WTC11 (cell line): ENCODE data around the gene UPF3A. TPM values are rescaled to one million over a fixed set of nuclear protein-coding genes. Genes with fewer than 3 reads are reported as not detected.

ENCODE experiments used
- ATAC-seq: fragments of 200-7000 bp; cut with Tn5 transposase; 2 replicates; pipeline ENCODE4 v1.10.0; 2021; ENCODE audit warnings: mild to moderate bottlenecking, moderate library complexity
- CTCF ChIA-PET: fragments of 300-600 bp; sonication (Branson Sonifier 250); formaldehyde crosslinking; loops from one replicate; lab custom pipeline; 2021; ENCODE audit warnings: antibody characterized with exemption; lab: Charles Lee
- POLR2A ChIA-PET: fragments of 350-600 bp; sonication (Branson Sonifier 250); formaldehyde crosslinking; loops from one replicate; lab custom pipeline; 2021; ENCODE audit warnings: antibody characterized with exemption; lab: Charles Lee
- DNase-seq: peaks from one replicate; pipeline ENCODE4 v3.0.0; 2021; ENCODE audit warnings: low spot score
- H3K27ac Mint-ChIP-seq: 2 replicates; pipeline ENCODE4 v1.8.0; 2021; ENCODE audit warnings: mixed read lengths
- H3K27me3 Mint-ChIP-seq: 2 replicates; pipeline ENCODE4 v1.8.0; 2021; ENCODE audit warnings: low read depth, mild to moderate bottlenecking, moderate library complexity, mixed read lengths
- H3K36me3 Mint-ChIP-seq: 2 replicates; pipeline ENCODE4 v1.8.0; 2021; ENCODE audit warnings: mixed read lengths
- H3K4me1 Mint-ChIP-seq: 2 replicates; pipeline ENCODE4 v1.8.0; 2022; ENCODE audit warnings: mixed read lengths
- H3K4me3 Mint-ChIP-seq: 2 replicates; pipeline ENCODE4 v1.8.0; 2021; ENCODE audit warnings: mild to moderate bottlenecking, moderate library complexity, mixed read lengths
- H3K9me3 Mint-ChIP-seq: 2 replicates; pipeline ENCODE4 v1.8.0; 2021; ENCODE audit warnings: mixed read lengths
- CREB1 ChIP-seq: sonication (generic); formaldehyde crosslinking; IDR thresholded peaks from 2 replicates; pipeline ENCODE4 v1.8.0; 2023; ENCODE audit warnings: mild to moderate bottlenecking, missing genetic modification reagents
- HMGA2 ChIP-seq: fragments of 250-450 bp; sonication (Bioruptor Pico); IDR thresholded peaks from 2 replicates; pipeline ENCODE4 v1.4.0; 2021; ENCODE audit warnings: mild to moderate bottlenecking, moderate library complexity
- JUN ChIP-seq: sonication (generic); formaldehyde crosslinking; IDR thresholded peaks from 2 replicates; pipeline ENCODE4 v1.8.0; 2023; ENCODE audit warnings: mild to moderate bottlenecking, missing genetic modification reagents
- NR2C2 ChIP-seq: sonication (generic); formaldehyde crosslinking; IDR thresholded peaks from 2 replicates; pipeline ENCODE4 v1.8.0; 2022; ENCODE audit warnings: mild to moderate bottlenecking, missing genetic modification reagents
- OVOL2 ChIP-seq: fragments of 250-450 bp; sonication (Bioruptor Pico); IDR thresholded peaks from 2 replicates; pipeline ENCODE4 v1.9.0; 2021; ENCODE audit warnings: mild to moderate bottlenecking, borderline replicate concordance
- TEAD1 ChIP-seq: sonication (generic); formaldehyde crosslinking; IDR thresholded peaks from 2 replicates; pipeline ENCODE4 v1.8.0; 2022; ENCODE audit warnings: mild to moderate bottlenecking, missing genetic modification reagents
- ZNF121 ChIP-seq: sonication (generic); formaldehyde crosslinking; IDR thresholded peaks from 2 replicates; pipeline ENCODE4 v1.8.0; 2023; ENCODE audit warnings: missing genetic modification reagents
- ZNF671 ChIP-seq: fragments of 250-450 bp; sonication (Bioruptor Pico); IDR thresholded peaks from 2 replicates; pipeline ENCODE4 v1.8.0; 2021; ENCODE audit warnings: mild to moderate bottlenecking
- total RNA-seq: library from RNA; stranded (reverse); gene quantifications from 3 replicates; pipeline ENCODE4 v1.2.3, GENCODE V29; 2021
- TF ChIP-seq, protein P1 (sequence below): sonication (generic); formaldehyde crosslinking; conservative IDR thresholded peaks from 2 replicates; pipeline ENCODE4 v1.8.1; 2023; ENCODE audit warnings: mild to moderate bottlenecking, low read depth, missing genetic modification reagents, moderate library complexity
- TF ChIP-seq, protein P2 (sequence below): sonication (generic); formaldehyde crosslinking; IDR thresholded peaks from 2 replicates; pipeline ENCODE4 v1.8.1; 2022; ENCODE audit warnings: low read depth, mild to moderate bottlenecking, moderate library complexity, missing genetic modification reagents, borderline replicate concordance
- TF ChIP-seq, protein P3 (sequence below): sonication (generic); formaldehyde crosslinking; IDR thresholded peaks from 2 replicates; pipeline ENCODE4 v1.8.1; 2023; ENCODE audit warnings: mild to moderate bottlenecking, missing genetic modification reagents, moderate library complexity
- TF ChIP-seq, protein P4 (sequence below): sonication (generic); formaldehyde crosslinking; IDR thresholded peaks from 2 replicates; pipeline ENCODE4 v1.8.0; 2023; ENCODE audit warnings: missing genetic modification reagents, mild to moderate bottlenecking, borderline replicate concordance
- TF ChIP-seq, protein P5 (sequence below): sonication (generic); formaldehyde crosslinking; IDR thresholded peaks from 2 replicates; pipeline ENCODE4 v1.8.1; 2022; ENCODE audit warnings: mild to moderate bottlenecking, missing genetic modification reagents, moderate library complexity, borderline replicate concordance

Gene UPF3A
- total RNA-seq, 1 experiment from 2014 or later: 71.9 TPM

DNA sequence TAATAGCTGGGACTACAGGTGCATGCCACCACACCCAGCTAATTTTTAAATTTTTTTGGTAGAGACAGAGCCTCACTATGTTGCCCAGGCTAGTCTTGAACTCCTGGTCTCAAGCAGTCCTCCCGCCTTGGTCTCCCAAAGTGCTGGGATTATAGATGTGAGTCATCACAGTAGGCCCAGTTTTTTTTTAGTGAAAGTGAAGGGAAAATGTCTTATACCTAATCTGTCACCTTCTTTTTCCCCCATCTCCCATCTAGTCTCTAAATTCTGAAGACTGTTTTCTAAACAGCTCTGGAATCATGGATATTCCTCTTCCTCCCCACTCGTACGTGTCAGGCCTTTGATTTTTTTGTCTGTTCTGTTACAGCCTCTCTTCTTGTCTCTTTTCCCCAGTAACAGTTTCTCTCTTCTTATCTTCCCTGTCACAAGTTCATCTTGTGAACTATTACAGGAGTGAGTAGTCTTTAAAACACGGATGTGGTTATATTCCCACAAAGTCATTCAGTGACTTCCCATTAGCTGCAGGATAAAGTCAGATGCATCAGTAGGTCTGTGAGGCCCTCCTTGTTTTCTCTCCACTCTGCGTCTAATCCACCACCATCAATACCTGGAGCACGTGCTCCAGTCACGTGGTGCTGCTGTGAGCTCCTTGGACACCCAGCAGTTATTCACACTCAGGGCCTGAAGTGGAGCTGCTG is 43.8 kb upstream of the UPF3A start (continued):
- TF ChIP-seq NR2C2 (CRISPR knock-in tag) (no peak), ZNF121 (CRISPR knock-in tag) (no peak), ZNF671 (no peak), OVOL2 (CRISPR knock-in tag) (no peak)
- TF ChIP-seq, protein P1, sequence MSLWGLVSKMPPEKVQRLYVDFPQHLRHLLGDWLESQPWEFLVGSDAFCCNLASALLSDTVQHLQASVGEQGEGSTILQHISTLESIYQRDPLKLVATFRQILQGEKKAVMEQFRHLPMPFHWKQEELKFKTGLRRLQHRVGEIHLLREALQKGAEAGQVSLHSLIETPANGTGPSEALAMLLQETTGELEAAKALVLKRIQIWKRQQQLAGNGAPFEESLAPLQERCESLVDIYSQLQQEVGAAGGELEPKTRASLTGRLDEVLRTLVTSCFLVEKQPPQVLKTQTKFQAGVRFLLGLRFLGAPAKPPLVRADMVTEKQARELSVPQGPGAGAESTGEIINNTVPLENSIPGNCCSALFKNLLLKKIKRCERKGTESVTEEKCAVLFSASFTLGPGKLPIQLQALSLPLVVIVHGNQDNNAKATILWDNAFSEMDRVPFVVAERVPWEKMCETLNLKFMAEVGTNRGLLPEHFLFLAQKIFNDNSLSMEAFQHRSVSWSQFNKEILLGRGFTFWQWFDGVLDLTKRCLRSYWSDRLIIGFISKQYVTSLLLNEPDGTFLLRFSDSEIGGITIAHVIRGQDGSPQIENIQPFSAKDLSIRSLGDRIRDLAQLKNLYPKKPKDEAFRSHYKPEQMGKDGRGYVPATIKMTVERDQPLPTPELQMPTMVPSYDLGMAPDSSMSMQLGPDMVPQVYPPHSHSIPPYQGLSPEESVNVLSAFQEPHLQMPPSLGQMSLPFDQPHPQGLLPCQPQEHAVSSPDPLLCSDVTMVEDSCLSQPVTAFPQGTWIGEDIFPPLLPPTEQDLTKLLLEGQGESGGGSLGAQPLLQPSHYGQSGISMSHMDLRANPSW (CRISPR knock-in tag): no peak
- TF ChIP-seq, all 79 proteins: peak for 0

DNA sequence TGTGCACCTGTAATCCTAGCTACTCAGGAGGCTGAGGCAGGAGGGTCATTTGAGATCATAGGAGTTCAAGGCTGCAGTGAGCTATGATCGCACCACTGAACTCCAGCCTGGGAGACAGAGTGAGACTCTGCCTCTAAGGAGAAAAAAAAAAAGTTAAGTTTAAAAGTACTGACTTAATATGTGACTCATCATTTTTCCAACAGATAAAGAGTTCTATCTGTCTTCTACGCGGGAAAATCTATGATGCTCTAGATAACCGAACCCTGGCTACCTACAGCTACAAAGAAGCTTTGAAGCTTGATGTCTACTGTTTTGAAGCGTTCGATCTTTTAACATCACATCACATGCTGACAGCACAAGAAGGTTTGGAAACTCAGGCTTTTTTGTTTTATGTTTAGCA is 39.5 kb upstream of the UPF3A start:
- no peak for DNase-seq
- H3K27me3 Mint-ChIP-seq: no peaks in the 10 kb centered on the region
- TF ChIP-seq, protein P2, sequence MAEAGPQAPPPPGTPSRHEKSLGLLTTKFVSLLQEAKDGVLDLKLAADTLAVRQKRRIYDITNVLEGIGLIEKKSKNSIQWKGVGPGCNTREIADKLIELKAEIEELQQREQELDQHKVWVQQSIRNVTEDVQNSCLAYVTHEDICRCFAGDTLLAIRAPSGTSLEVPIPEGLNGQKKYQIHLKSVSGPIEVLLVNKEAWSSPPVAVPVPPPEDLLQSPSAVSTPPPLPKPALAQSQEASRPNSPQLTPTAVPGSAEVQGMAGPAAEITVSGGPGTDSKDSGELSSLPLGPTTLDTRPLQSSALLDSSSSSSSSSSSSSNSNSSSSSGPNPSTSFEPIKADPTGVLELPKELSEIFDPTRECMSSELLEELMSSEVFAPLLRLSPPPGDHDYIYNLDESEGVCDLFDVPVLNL (CRISPR knock-in tag): no peak
- no peak for TF ChIP-seq TEAD1
- TF ChIP-seq, protein P1 (CRISPR knock-in tag): no peak
- TF ChIP-seq, protein P3, sequence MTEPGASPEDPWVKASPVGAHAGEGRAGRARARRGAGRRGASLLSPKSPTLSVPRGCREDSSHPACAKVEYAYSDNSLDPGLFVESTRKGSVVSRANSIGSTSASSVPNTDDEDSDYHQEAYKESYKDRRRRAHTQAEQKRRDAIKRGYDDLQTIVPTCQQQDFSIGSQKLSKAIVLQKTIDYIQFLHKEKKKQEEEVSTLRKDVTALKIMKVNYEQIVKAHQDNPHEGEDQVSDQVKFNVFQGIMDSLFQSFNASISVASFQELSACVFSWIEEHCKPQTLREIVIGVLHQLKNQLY: no peak
- TF ChIP-seq CREB1 (CRISPR knock-in tag): no peak
- TF ChIP-seq, protein P4, sequence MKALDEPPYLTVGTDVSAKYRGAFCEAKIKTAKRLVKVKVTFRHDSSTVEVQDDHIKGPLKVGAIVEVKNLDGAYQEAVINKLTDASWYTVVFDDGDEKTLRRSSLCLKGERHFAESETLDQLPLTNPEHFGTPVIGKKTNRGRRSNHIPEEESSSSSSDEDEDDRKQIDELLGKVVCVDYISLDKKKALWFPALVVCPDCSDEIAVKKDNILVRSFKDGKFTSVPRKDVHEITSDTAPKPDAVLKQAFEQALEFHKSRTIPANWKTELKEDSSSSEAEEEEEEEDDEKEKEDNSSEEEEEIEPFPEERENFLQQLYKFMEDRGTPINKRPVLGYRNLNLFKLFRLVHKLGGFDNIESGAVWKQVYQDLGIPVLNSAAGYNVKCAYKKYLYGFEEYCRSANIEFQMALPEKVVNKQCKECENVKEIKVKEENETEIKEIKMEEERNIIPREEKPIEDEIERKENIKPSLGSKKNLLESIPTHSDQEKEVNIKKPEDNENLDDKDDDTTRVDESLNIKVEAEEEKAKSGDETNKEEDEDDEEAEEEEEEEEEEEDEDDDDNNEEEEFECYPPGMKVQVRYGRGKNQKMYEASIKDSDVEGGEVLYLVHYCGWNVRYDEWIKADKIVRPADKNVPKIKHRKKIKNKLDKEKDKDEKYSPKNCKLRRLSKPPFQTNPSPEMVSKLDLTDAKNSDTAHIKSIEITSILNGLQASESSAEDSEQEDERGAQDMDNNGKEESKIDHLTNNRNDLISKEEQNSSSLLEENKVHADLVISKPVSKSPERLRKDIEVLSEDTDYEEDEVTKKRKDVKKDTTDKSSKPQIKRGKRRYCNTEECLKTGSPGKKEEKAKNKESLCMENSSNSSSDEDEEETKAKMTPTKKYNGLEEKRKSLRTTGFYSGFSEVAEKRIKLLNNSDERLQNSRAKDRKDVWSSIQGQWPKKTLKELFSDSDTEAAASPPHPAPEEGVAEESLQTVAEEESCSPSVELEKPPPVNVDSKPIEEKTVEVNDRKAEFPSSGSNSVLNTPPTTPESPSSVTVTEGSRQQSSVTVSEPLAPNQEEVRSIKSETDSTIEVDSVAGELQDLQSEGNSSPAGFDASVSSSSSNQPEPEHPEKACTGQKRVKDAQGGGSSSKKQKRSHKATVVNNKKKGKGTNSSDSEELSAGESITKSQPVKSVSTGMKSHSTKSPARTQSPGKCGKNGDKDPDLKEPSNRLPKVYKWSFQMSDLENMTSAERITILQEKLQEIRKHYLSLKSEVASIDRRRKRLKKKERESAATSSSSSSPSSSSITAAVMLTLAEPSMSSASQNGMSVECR: no peak
- TF ChIP-seq, protein P5, sequence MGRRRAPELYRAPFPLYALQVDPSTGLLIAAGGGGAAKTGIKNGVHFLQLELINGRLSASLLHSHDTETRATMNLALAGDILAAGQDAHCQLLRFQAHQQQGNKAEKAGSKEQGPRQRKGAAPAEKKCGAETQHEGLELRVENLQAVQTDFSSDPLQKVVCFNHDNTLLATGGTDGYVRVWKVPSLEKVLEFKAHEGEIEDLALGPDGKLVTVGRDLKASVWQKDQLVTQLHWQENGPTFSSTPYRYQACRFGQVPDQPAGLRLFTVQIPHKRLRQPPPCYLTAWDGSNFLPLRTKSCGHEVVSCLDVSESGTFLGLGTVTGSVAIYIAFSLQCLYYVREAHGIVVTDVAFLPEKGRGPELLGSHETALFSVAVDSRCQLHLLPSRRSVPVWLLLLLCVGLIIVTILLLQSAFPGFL (CRISPR knock-in tag): no peak
- no peak for TF ChIP-seq JUN (CRISPR knock-in tag)
- TF ChIP-seq ZNF671: no peak
- TF ChIP-seq HMGA2 (CRISPR knock-in tag): no peak
- TF ChIP-seq, all 79 proteins: peak for 0
- ATAC-seq: no peak
- Mint-ChIP-seq H3K4me3 (no peak overlapping the region), H3K36me3 (peaks cover 88% of the 10 kb centered on the region), H3K4me1 (peaks cover 16% of the 10 kb centered on the region), H3K9me3 (no peaks in the 10 kb centered on the region), H3K27ac (no peak overlapping the region)
- POLR2A ChIA-PET: no interaction called here
- CTCF ChIA-PET: no interaction called here
